SW 1271 (cell line): Measurements from ENCODE around the gene CD79B.

Experiments
- DNase-seq, 2 experiments: peaks; one replicate each; lab custom pipeline; 2025; lab: John Stamatoyannopoulos, UW

CD79B gene

DNA sequence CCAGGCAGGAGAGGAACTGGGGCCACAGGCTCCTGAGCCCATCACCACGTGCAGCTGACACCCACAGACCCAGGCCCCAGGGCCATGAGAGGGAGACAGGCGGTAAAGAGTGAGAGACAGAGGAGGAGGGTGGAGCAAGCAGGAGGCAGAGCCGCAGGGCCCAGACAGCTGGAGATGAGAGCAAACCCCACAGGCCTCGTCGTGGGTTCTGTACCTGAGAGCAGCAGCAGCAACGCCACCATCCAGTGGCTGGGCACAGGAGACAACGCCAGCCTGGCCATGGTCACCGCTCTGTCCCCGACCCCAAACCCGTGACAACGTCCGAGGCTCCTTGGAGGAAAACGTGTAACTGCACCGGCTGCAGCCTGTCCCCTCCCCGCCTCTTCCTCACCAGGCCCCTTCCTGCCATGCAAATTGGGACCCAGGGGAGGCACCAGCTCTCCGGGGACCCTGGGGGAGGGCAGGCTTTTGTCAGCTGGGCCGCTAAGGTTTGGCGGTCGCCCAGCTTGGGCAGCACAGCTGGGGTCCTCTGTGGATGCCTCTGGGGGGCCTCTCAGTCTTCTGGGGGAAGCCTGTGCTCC is at the start of gene CD79B:
Gene CD79B, minus strand, starts transcription at position 351 of the 581 bp plus-strand sequence. Its CDS starts 70 bp downstream, at position 281.
- DNase-seq, result no peak

GRCh38 chr17:63978272-63979200 is 46.4 kb upstream of the CD79B start:
- no peak for DNase-seq

DNA sequence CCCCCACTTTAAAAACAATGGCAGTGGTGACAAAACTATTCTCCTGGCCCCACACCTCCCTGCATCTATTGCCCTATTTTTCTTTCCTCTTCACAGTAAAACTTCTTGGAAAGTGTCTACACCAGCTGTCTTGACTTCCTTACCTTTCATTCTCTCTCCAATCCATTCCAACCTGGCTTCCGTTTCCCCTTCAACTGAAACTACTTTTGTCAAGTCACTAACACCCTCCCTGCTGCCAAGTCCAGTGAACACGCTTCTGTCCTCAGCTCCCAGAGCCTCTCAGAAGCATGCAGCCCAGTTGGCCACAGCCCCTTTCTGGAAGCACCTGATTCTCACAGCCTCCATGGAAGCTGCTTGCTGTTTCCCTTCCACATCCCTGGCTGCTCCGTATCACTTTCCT is 44.6 kb upstream of the CD79B start:
- no peak for DNase-seq

DNA sequence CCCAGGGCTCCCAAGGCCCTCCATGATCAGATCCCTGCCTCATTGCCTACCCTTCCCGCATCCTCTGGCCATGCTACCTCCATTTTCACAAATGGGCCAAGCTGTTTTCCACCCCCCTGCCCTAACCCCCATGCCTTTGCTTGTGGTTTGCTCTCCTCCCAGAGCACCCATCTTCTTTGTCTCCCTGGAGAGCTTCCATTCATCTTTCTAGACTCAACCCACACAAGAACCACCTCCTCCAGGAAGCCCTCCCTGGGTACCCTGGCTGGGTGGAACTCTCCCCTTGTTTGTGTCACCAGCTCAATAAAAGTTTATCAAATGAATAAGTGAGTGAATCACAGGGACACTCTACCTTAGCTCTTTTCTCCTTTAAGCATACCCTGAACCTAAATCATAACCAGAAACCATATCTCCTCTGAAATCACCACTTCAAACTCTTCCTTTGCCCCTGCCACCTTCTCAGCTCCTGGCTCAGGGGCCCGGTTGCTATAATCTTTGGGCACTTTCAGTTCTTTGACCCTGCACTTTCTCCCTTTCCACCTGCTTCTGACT is 43.5 kb upstream of the CD79B start:
- no peak for DNase-seq

- peak; percentile 66 to 73 for DNase-seq
Measured at GRCh38 chr17:63974594-63975192, 42.6 kb upstream of the CD79B start.

- peak in 1 of 2 experiments; percentile 47 for DNase-seq
Measured at GRCh38 chr17:63973930-63974593, 41.9 kb upstream of the CD79B start.

- DNase-seq, result no peak
Measured at GRCh38 chr17:63973247-63973646, 41.1 kb upstream of the CD79B start.

GRCh38 chr17:63972796-63973195 is 40.7 kb upstream of the CD79B start, which contains the start of gene SCN4A:
SCN4A (minus strand) TSS chr17:63972918; CDS start chr17:63972841, 77 bp downstream.
- DNase-seq, result no peak

GRCh38 chr17:63969278-63969677 is 37.1 kb upstream of the CD79B start:
- no peak for DNase-seq

DNA sequence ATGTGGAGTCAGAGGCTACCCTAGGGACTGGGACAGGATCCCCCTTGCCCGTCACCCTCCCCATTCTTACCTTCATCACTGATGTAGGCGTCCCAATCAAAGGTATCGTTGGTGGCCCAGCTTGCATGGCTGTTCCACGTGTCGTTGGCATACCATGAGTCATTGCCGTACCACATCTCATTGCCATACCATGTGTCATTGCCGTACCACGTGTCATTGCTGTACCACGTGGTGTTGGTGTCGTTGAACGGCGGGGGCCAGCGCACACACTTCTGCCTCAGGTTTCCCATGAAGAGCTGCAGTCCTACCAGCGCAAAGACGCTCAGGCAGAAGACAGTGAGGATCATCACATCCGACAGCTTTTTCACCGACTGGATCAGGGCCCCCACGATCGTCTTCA is 35.8 kb upstream of the CD79B start:
- no peak for DNase-seq

GRCh38 chr17:63966646-63967264 is 34.6 kb upstream of the CD79B start:
- no peak for DNase-seq

- no peak for DNase-seq
Measured at GRCh38 chr17:63963123-63963522, 31.0 kb upstream of the CD79B start.

DNA sequence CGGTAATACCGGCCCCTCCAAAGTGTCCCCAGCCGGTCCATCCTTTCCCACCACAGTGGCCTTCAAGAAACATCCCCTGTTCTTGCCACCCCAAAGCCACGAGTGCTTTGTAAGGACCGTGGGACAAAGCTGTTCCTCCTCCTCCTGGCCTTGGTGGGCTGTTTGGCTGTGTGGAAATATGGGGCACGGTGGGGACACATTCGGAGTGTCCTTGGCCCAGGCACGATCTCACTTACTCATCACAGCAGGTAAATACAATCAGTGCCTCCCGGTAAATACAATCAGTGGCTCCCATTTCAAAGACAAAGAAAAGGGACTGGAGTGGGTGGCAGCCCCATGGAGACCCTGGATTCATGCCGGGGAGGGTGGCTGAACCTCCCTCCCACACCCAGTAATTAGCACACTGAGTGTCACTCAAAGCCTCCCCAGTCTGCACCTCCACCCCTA is 30.2 kb upstream of the CD79B start:
- DNase-seq, result no peak

DNA sequence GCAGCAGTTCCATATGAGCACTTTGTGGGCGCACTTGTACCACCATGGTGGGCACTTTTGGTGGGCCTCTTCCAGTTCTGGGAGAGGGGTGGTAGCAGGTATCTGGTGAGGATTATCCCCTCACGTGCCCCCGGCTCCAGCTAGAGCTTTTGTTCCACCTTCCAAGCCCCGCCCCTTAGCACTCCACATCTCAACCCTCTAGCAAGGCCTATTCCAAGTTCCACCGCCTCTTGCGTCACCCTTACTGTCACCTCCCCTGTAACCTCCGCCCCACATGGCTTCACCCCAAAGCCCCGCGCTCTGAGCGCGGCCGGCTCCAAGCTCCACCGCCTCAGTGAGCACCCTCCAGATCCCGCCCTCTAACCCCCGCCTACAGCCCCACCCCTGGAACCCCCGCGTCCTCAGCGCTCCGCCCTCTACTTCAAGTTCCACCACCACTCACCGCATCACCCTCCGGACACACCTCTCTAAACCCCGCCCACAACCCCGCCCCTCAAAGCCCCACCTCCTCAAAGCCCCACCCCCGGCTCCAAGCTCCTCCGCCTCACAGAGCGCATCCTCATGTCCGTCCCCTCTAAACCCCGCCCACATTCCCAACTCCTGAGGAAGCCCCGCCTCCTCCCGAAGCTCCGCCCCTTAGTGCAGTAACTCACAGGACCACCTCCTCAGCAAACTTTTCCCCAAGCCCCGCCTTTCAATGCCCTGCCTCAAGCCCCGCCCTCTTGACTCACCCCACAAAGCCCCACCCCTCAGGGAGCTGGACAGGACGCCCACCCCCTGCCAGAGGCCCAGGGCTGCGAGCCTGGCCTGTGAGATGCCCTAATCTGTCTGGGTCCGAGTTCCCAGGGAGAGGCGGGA is 29.5 kb upstream of the CD79B start:
- DNase-seq, result no peak

DNA sequence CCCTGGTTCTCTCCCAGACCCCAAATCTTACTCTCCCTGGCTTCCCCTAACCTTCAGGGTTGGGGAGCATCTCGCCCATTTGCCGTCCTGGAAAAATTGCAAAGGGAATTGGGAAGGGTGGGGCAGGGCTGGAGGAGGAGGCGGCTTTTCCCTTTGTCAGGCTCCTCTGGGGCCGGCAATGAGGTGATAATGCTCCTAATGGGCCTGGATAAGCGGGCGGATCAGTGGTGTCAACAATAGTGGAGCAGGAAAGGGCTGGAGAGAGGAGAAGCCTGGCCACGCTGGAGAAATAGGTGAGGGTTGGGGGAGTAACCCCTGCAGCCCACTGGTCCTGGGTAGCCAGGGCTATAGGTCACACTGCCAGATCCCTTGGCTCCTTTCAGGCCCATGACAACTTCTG is 28.3 kb upstream of the CD79B start:
- DNase-seq, result no peak

DNA sequence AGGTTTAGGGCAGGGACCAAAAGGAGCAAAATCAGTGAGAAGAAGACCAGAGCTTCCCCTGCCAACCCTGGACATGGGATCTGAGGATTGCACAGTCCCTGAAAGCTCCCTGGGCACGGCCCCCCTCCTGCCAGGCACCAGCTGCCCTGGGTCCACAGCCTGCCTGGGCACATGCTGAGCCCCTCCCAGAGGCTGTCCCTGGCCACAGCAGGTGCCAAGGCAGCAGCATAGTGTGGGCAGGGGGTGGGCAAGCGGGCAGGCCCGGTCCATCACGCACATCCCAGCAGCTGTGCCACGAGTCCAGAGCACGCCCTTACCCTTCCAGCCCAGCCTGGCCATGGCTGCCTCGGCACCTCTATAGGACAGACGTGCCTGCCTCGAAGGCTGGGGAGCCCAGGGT is 27.9 kb upstream of the CD79B start:
- DNase-seq, result no peak

DNA sequence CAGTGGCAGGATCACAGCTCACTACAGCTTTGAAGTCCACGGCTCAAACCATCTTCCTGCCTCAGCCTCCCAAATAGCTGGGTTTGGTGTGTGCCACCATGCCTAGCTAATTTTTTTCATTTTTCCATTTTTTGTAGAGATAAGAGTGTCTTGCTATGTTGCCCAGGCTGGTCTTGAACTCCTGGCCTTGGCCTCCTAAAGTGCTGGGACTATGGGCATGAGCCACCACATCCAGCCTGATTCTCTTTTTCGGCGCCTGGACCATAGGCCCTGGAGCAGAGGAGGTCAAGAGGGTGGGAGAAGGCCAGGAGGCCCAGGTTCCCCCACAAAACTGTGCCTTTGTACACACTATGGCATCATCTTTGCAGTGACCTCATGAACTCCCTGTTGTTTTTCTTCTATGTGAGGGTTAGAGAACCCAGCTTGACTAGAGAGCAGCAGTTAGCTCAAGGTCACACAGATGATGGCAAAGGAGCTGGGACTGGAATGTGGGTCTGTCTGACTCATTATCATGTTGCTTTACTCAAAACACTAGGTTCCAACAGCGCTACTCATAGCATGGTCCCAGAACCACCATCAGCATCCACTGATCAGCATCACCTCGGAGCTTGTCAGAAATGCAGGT is 24.3 kb upstream of the CD79B start:
- no peak for DNase-seq

- no peak for DNase-seq
Measured at GRCh38 chr17:63955791-63956190, 23.7 kb upstream of the CD79B start.

DNA sequence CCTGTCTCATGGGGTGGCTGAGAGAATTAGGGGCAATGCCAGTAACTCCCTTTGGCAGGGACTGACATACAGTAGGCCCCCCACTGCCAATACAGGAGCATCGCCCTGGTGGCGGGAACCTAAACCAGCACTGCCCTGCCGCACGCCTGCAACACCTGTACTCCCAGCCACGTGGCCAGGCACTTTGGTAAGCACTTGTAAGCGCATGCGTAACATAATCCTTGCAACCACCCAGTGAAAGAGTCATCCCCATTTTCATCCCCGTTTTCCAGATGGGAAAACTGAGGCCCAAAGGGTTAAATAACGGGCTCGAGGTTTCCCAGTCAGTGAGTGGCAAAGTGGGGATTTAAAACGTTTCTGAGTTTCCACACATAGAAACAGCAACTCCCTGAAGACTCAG is 23.1 kb upstream of the CD79B start:
- no peak for DNase-seq
